WI38 (cell line): Measurements from ENCODE around the gene SYCP2.
"Not testable (repeated sequence)": the region's sequence is repeated elsewhere in the genome, so short reads cannot be mapped to it uniquely, and the experiment has no call there.

Experiments used
- H3K4me3 ChIP-seq: 2 replicates; pipeline ENCODE4 v1.5.1; 2011; ENCODE audit warnings: low read depth, mild to moderate bottlenecking, control low read depth, low read length
- CTCF ChIP-seq: IDR thresholded peaks from 2 replicates; pipeline ENCODE4 v1.5.1; 2012; ENCODE audit warnings: low read depth, mild to moderate bottlenecking, control low read depth, low read length

SYCP2 gene

GRCh38 chr20:59903621-59904020 is 29.8 kb downstream of the SYCP2 start:
- no peak for TF ChIP-seq CTCF

GRCh38 chr20:59902470-59902869 is 31.0 kb downstream of the SYCP2 start:
- TF ChIP-seq CTCF: no peak
- no peak overlapping the region for H3K4me3 ChIP-seq

More at GRCh38 chr20:59903621-59904020, 29.8 kb downstream of the SYCP2 start:
- H3K4me3 ChIP-seq: no peak overlapping the region

- TF ChIP-seq CTCF: no peak
- no peak overlapping the region for H3K4me3 ChIP-seq
These were observed 37.5 kb downstream of the SYCP2 start for GRCh38 chr20:59895908-59896307.

GRCh38 chr20:59891581-59891980 is 41.9 kb downstream of the SYCP2 start:
- no peak overlapping the region for H3K4me3 ChIP-seq
- TF ChIP-seq CTCF: no peak

GRCh38 chr20:59890035-59890434 is 43.4 kb downstream of the SYCP2 start:
- not testable (repeated sequence) for H3K4me3 ChIP-seq

GRCh38 chr20:59888050-59888449 is 45.4 kb downstream of the SYCP2 start:
- no peak overlapping the region for H3K4me3 ChIP-seq
- TF ChIP-seq CTCF: no peak

GRCh38 chr20:59884494-59884893 is 48.9 kb downstream of the SYCP2 start:
- no peak for TF ChIP-seq CTCF
- no peak overlapping the region for H3K4me3 ChIP-seq

- no peak for TF ChIP-seq CTCF
- no peak overlapping the region for H3K4me3 ChIP-seq
These were observed 53.2 kb downstream of the SYCP2 start for GRCh38 chr20:59880198-59880597.
